NCI-H1694 (cell line): ENCODE data around the gene NCEH1.
"Not testable (repeated sequence)": the region's sequence is repeated elsewhere in the genome, so short reads cannot be mapped to it uniquely, and the experiment has no call there.

ENCODE experiments used
- DNase-seq: peaks from one replicate; lab custom pipeline; 2025; lab: John Stamatoyannopoulos, UW

NCEH1 gene

GRCh38 chr3:172710664-172711453 is at the start of gene NCEH1:
Gene NCEH1 (minus strand): TSS chr3:172711067. CDS start chr3:172710984, 83 bp downstream.
- peak; percentile 60 for DNase-seq

GRCh38 chr3:172760416-172760815 is 49.5 kb upstream of the NCEH1 start:
- not testable (repeated sequence) for DNase-seq

GRCh38 chr3:172753125-172753524 is 42.3 kb upstream of the NCEH1 start:
- DNase-seq: no peak

- DNase-seq: no peak
These were observed 41.8 kb upstream of the NCEH1 start for GRCh38 chr3:172752651-172753050.

- no peak for DNase-seq
These were observed 40.4 kb upstream of the NCEH1 start for GRCh38 chr3:172751175-172751704.

GRCh38 chr3:172750368-172751174 is 39.7 kb upstream of the NCEH1 start, which contains the start of gene ECT2:
Gene ECT2 (plus strand): TSS chr3:172750726. CDS start chr3:172754531, 3,805 bp downstream.
- peak; percentile 99 for DNase-seq

- DNase-seq: no peak
These were observed 39.2 kb upstream of the NCEH1 start for GRCh38 chr3:172750069-172750367.

GRCh38 chr3:172749230-172749965 is 38.5 kb upstream of the NCEH1 start:
- DNase-seq: no peak

GRCh38 chr3:172746475-172746874 is 35.6 kb upstream of the NCEH1 start:
- DNase-seq: no peak

- no peak for DNase-seq
These were observed 28.6 kb upstream of the NCEH1 start for GRCh38 chr3:172739462-172739861.

- no peak for DNase-seq
These were observed 24.1 kb upstream of the NCEH1 start for GRCh38 chr3:172735014-172735413.

GRCh38 chr3:172726380-172726779 is 15.5 kb upstream of the NCEH1 start:
- no peak for DNase-seq

- not testable (repeated sequence) for DNase-seq
These were observed 11.7 kb upstream of the NCEH1 start for GRCh38 chr3:172722536-172723040.

GRCh38 chr3:172717493-172718088 is 6.7 kb upstream of the NCEH1 start:
- no peak for DNase-seq

- no peak for DNase-seq
These were observed 5.6 kb upstream of the NCEH1 start for GRCh38 chr3:172716476-172716875.

- DNase-seq: no peak
These were observed 2.4 kb upstream of the NCEH1 start for GRCh38 chr3:172713316-172713715.

GRCh38 chr3:172711454-172711795 is 558 bp upstream of the NCEH1 start:
- DNase-seq: no peak

GRCh38 chr3:172709774-172710663 is 848 bp downstream of the NCEH1 start:
- DNase-seq: no peak

GRCh38 chr3:172708921-172709773 is 1.7 kb downstream of the NCEH1 start:
- DNase-seq: no peak

GRCh38 chr3:172707967-172708366 is 2.9 kb downstream of the NCEH1 start:
- DNase-seq: no peak
